Natural killer cell treated with Interleukin-12 subunit alpha and Interleukin-12 subunit beta and Interleukin-15 and Interleukin-18, amount 100 ng/mL, for 72 hours (primary cell): ENCODE measurements around the gene TAX1BP3. TPM values are rescaled to one million over a fixed set of nuclear protein-coding genes. Genes with fewer than 3 reads are reported as not detected.

ENCODE experiments used
- ATAC-seq, 2 donors: fragments of 150-1000 bp; cut with Tn5 transposase in 1 of 2; sonication (Bioruptor Pico), chemical (Tn5 transposase) in 1 of 2; 2 replicates each; pipeline ENCODE4 v1.10.0; 2021
- DNase-seq: peaks from one replicate; pipeline ENCODE4 v3.0.0; 2022; ENCODE audit warnings: low spot score
- H3K27ac Mint-ChIP-seq, 2 donors: 1 replicate in 1 of 2; 2 replicates in 1 of 2; pipeline ENCODE4 v1.8.0; 2022; ENCODE audit warnings: mixed read lengths in 2 of 2, mild to moderate bottlenecking in 1 of 2, moderate library complexity in 1 of 2
- H3K27me3 Mint-ChIP-seq, 2 donors: 1 replicate in 1 of 2; 2 replicates in 1 of 2; pipeline ENCODE4 v1.8.0; 2022; ENCODE audit warnings: mixed read lengths in 2 of 2
- H3K36me3 Mint-ChIP-seq: one replicate; pipeline ENCODE4 v1.8.0; 2022; ENCODE audit warnings: mixed read lengths
- H3K4me1 Mint-ChIP-seq, 2 donors: 1 replicate in 1 of 2; 2 replicates in 1 of 2; pipeline ENCODE4 v1.8.0; 2022; ENCODE audit warnings: low read depth in 2 of 2, mixed read lengths in 2 of 2, mild to moderate bottlenecking in 1 of 2
- H3K4me3 Mint-ChIP-seq: one replicate; pipeline ENCODE4 v1.8.0; 2022; ENCODE audit warnings: mixed read lengths
- H3K9me3 Mint-ChIP-seq: 2 replicates; pipeline ENCODE4 v1.8.0; 2022; ENCODE audit warnings: mixed read lengths
- total RNA-seq, 2 donors: library from RNA; stranded (reverse); gene quantifications; one replicate each; pipeline ENCODE4 v1.2.3, GENCODE V29; 2022

TAX1BP3 gene
- total RNA-seq, 2 donors from 2014 or later: 135 to 204 TPM

GRCh38 chr17:3641717-3642486 lies 26.5 kb downstream of the TAX1BP3 start:
- DNase-seq (no peak), ATAC-seq (no peak)
- no peaks in the 10 kb centered on the region for H3K9me3 Mint-ChIP-seq
- H3K27me3 Mint-ChIP-seq: no peaks in the 10 kb centered on the region
- peak overlapping the region in 1 of 2 donors; percentile 57 for H3K27ac Mint-ChIP-seq
- H3K4me3 Mint-ChIP-seq: no peak overlapping the region
- peaks cover 27 to 28% of the 10 kb centered on the region in 2 donors for H3K4me1 Mint-ChIP-seq
- H3K36me3 Mint-ChIP-seq: peaks cover 13% of the 10 kb centered on the region

GRCh38 chr17:3641014-3641413 lies 27.4 kb downstream of the TAX1BP3 start:
- H3K4me3 Mint-ChIP-seq: no peak overlapping the region
- ATAC-seq: no peak
- H3K9me3 Mint-ChIP-seq: no peaks in the 10 kb centered on the region
- H3K36me3 Mint-ChIP-seq: peaks cover 13% of the 10 kb centered on the region
- H3K27me3 Mint-ChIP-seq: no peaks in the 10 kb centered on the region
- peaks cover 27 to 28% of the 10 kb centered on the region in 2 donors for H3K4me1 Mint-ChIP-seq
- peak overlapping the region in 1 of 2 donors; percentile 78 for H3K27ac Mint-ChIP-seq
- DNase-seq: no peak

- H3K9me3 Mint-ChIP-seq: no peaks in the 10 kb centered on the region
- peaks cover 11% of the 10 kb centered on the region for H3K36me3 Mint-ChIP-seq
- peak overlapping the region; percentile 76 for H3K4me3 Mint-ChIP-seq
- peak overlapping the region; percentile 78 to 89 for H3K27ac Mint-ChIP-seq
- ATAC-seq (peak in 1 of 2 donors; percentile 22), DNase-seq (no peak)
- H3K27me3 Mint-ChIP-seq: no peaks in the 10 kb centered on the region
- peaks cover 27 to 33% of the 10 kb centered on the region in 2 donors for H3K4me1 Mint-ChIP-seq
These were observed 28.3 kb downstream of the TAX1BP3 start for GRCh38 chr17:3639981-3640596.

- H3K27ac Mint-ChIP-seq: peak overlapping the region; percentile 90 to 93
- peaks cover 32 to 34% of the 10 kb centered on the region in 2 donors for H3K4me1 Mint-ChIP-seq
- no peak for ATAC-seq
- H3K9me3 Mint-ChIP-seq: no peaks in the 10 kb centered on the region
- H3K4me3 Mint-ChIP-seq: peak overlapping the region; percentile 89
- H3K27me3 Mint-ChIP-seq: no peaks in the 10 kb centered on the region
- peaks cover 4% of the 10 kb centered on the region for H3K36me3 Mint-ChIP-seq
- DNase-seq: no peak
These were observed 31.4 kb downstream of the TAX1BP3 start for GRCh38 chr17:3636908-3637373.

GRCh38 chr17:3636154-3636907 lies 32.0 kb downstream of the TAX1BP3 start, which contains the start of the genes CTNS and SHPK:
Gene CTNS, plus strand, starts transcription at chr17:3636760. Its CDS starts 3,447 bp downstream, at chr17:3640207.
Gene SHPK, minus strand, starts transcription at chr17:3636250. Its CDS starts 31 bp downstream, at chr17:3636219.
- H3K4me1 Mint-ChIP-seq: peaks cover 32 to 34% of the 10 kb centered on the region in 2 donors
- no peaks in the 10 kb centered on the region for H3K27me3 Mint-ChIP-seq

GRCh38 chr17:3635474-3636153 lies 32.8 kb downstream of the TAX1BP3 start:
- Mint-ChIP-seq H3K27me3 (no peaks in the 10 kb centered on the region), H3K36me3 (peaks cover 4% of the 10 kb centered on the region), H3K9me3 (no peaks in the 10 kb centered on the region), H3K27ac (peak overlapping the region; percentile 51 to 81), H3K4me3 (peak overlapping the region; percentile 89), H3K4me1 (peaks cover 32 to 36% of the 10 kb centered on the region in 2 donors)
- ATAC-seq (no peak), DNase-seq (no peak)

More at GRCh38 chr17:3636154-3636907, 32.0 kb downstream of the TAX1BP3 start, which contains the start of the genes CTNS and SHPK:
- peak; percentile 95 to 97 for ATAC-seq
- Mint-ChIP-seq H3K27ac (peak within 1 kb of the TSS; percentile 90 to 93), H3K4me3 (peak within 1 kb of the TSS; percentile 89), H3K36me3 (peaks cover 4% of the 10 kb centered on the region), H3K9me3 (no peaks in the 10 kb centered on the region)
- DNase-seq: peak; percentile 96

GRCh38 chr17:3632287-3632686 lies 36.1 kb downstream of the TAX1BP3 start:
- DNase-seq (no peak), ATAC-seq (no peak)
- H3K4me1 Mint-ChIP-seq: peaks cover 17 to 23% of the 10 kb centered on the region in 2 donors
- H3K4me3 Mint-ChIP-seq: no peak overlapping the region
- peaks cover 7% of the 10 kb centered on the region for H3K36me3 Mint-ChIP-seq
- H3K9me3 Mint-ChIP-seq: no peaks in the 10 kb centered on the region
- H3K27me3 Mint-ChIP-seq: no peaks in the 10 kb centered on the region
- no peak overlapping the region for H3K27ac Mint-ChIP-seq

GRCh38 chr17:3630781-3631180 lies 37.6 kb downstream of the TAX1BP3 start:
- Mint-ChIP-seq H3K27me3 (no peaks in the 10 kb centered on the region), H3K4me1 (peaks cover 17 to 19% of the 10 kb centered on the region in 2 donors), H3K36me3 (peaks cover 12% of the 10 kb centered on the region), H3K9me3 (no peaks in the 10 kb centered on the region), H3K27ac (no peak overlapping the region), H3K4me3 (no peak overlapping the region)
- DNase-seq (no peak), ATAC-seq (no peak)

GRCh38 chr17:3627769-3628167 lies 40.6 kb downstream of the TAX1BP3 start:
- ATAC-seq: peak in 1 of 2 donors; percentile 12
- no peaks in the 10 kb centered on the region for H3K9me3 Mint-ChIP-seq
- peaks cover 10 to 11% of the 10 kb centered on the region in 2 donors for H3K4me1 Mint-ChIP-seq
- no peaks in the 10 kb centered on the region for H3K27me3 Mint-ChIP-seq
- H3K36me3 Mint-ChIP-seq: peaks cover 17% of the 10 kb centered on the region
- H3K4me3 Mint-ChIP-seq: no peak overlapping the region
- no peak overlapping the region for H3K27ac Mint-ChIP-seq
- no peak for DNase-seq

GRCh38 chr17:3626831-3627768 lies 41.3 kb downstream of the TAX1BP3 start:
- Mint-ChIP-seq H3K36me3 (peaks cover 17% of the 10 kb centered on the region), H3K27me3 (no peaks in the 10 kb centered on the region), H3K4me3 (no peak overlapping the region), H3K27ac (no peak overlapping the region), H3K9me3 (no peaks in the 10 kb centered on the region), H3K4me1 (peaks cover 6 to 11% of the 10 kb centered on the region in 2 donors)
- no peak for DNase-seq
- ATAC-seq: no peak

- ATAC-seq (peak in 1 of 2 donors; percentile 37), DNase-seq (no peak)
- H3K27ac Mint-ChIP-seq: no peak overlapping the region
- H3K36me3 Mint-ChIP-seq: peaks cover 19% of the 10 kb centered on the region
- no peak overlapping the region for H3K4me3 Mint-ChIP-seq
- peaks cover 3 to 6% of the 10 kb centered on the region in 2 donors for H3K4me1 Mint-ChIP-seq
- H3K27me3 Mint-ChIP-seq: no peaks in the 10 kb centered on the region
- H3K9me3 Mint-ChIP-seq: no peaks in the 10 kb centered on the region
These were observed 45.3 kb downstream of the TAX1BP3 start for GRCh38 chr17:3622977-3623594.
